Left renal pelvis (tissue), 4 donors: ENCODE results near the gene CELF5. TPM values are rescaled to one million over a fixed set of nuclear protein-coding genes. Genes with fewer than 3 reads are reported as not detected.
"Not testable (repeated sequence)": the region's sequence is repeated elsewhere in the genome, so short reads cannot be mapped to it uniquely, and the experiment has no call there.

Experiments used
- DNase-seq, 4 donors: peaks; one replicate each; pipeline ENCODE4 v3.0.0-alpha.2; 2013; ENCODE audit warnings: low read depth in 4 of 4, low spot score in 3 of 4
- polyA plus RNA-seq, 4 donors: library from polyadenylated mRNA; unstranded; fragments of 120-200 nt; gene quantifications; one replicate each; pipeline ENCODE4 v1.2.1, GENCODE V29; 2013; ENCODE audit not compliant: insufficient read length in 4 of 4

The CELF5 gene
- polyA plus RNA-seq, 4 donors: 0.76 to 1.3 (median 0.97) TPM

GRCh38 chr19:3189702-3190469 lies 34.6 kb upstream of the CELF5 start:
- DNase-seq: no peak

- no peak for DNase-seq
These were observed 34.0 kb upstream of the CELF5 start for GRCh38 chr19:3190470-3190770.

DNA sequence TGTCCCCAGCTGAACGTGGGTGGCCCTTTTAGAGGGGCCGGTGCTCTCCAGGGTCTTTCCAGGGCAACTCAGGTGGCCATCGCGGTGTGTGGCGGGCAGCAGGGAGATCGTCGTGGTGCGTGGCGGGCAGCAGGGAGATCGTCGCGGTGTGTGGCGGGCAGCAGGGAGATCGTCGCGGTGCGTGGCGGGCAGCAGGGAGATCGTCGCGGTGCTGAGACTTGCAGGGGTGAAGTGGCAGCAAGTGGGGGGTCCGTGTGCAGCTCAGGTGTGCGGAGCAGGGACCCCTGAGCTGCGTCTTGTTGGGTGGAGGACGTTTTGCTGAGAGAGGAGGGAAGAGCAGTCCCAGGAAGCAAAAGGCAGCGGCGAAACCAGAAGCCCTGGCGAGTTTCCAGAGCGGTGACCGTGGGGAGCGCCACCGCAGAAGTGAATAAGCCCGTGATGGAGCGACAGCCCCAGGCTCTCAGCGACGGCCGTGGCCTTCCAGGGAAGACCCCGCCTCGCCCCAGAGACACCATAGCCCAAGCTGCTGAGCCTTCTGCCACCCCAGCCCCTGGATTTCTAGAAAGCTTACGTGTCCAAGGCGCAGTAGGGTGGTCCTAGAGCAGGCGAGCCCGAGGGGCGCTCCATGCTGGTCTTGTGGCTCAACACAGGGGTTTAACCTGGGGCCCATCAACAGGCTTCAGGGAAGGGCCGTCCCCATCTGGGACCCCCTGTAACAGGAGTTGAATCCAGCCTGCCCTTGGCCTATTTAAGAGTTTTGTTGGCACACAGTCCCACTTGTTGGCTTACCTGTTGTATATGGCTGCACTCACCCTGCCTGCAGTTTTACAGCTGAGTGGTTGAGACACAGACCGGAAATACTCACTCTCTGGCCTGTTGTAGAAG lies 33.3 kb upstream of the CELF5 start:
- no peak for DNase-seq

DNA sequence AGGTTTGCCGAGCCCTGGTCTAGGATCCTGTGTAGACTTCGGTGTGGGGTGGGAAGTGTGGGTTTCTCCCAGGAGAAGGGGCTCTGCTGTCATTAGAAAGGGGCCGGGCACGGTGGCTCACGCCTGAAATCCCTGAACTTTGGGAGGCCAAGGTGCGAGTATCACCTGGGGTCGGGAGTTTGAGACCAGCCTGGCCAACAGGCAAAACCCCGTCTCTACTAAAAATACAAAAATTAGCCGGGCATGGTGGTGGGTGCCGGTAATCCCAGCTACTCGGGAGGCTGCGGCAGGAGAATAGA lies 32.7 kb upstream of the CELF5 start:
- not testable (repeated sequence) for DNase-seq

DNA sequence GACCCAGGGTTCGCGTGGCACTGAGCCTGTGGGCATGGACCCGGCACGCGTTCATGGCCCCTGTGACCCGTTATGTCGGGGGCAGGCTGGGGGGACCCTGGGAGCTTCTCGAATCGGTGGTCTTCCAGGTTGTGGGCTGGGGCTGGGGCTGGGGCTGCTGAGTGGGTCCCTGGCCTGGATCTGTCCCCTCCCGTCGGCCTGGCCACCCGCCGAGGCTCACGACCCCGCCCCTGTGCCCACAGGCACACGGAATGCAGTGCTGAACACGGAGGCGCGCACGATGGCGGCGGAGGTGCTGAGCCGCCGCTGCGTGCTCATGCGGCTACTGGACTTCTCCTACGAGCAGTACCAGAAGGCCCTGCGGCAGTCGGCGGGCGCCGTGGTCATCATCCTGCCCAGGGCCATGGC lies 32.2 kb upstream of the CELF5 start:
- DNase-seq: no peak

DNA sequence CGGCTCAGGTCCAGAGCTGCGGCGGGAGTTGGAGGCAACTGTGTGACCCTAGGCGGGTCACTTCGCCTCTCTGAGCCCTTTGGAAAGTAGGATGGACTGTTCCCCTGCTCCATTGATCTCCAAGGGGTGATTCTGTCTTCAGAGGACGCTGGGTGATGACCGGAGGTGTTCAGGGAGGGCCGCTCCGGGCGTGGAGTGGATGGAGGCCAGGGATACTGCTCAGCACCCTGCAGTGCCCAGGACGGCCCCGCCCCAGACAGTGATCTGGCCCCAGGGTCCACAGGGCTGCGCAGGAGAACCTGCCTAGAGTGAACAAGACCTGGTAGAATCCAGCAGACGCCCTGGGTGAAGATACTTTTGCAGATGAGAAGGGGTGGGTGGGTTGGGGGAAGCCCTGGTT lies 31.8 kb upstream of the CELF5 start:
- DNase-seq: no peak

DNA sequence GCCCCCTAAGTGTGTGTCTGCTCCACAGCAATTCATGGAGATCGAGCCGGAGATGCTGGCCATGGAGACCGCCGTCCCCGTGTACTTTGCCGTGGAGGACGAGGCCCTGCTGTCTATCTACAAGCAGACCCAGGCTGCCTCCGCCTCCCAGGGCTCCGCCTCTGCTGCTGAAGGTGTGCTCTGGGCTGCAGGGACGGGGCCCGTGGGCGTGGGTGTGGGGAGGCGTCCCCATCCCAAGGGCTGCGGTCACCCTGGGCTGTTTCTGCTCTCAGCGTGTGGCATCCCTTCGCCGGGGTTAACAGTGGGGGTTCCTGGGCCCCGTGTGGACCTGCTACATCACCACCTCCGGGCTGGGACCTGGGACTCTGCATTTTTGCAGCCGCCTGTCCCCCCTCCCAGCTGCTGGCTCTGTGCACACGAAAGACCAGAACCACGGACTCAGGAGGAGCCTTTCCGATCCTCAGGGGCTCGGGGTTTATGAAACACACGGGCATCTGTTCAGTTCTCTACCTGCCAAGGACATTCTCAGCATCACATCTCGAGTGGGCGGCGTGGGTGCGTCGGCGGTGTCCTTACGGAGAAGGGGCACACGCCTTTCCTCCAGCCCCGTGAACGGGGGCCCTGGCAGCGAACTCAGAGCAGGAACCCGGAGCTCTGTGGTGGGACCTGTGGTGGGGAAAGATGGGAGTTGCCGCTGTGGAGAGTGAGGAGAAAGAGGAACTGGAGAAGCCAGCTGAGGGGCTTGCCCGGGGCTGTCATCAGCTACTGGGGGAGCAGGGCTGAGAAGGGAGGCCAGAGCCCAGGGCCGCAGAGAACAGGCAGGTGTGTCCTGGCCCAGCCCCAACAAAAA lies 31.0 kb upstream of the CELF5 start:
- no peak for DNase-seq

GRCh38 chr19:3194106-3195087 lies 30.1 kb upstream of the CELF5 start:
- no peak for DNase-seq

DNA sequence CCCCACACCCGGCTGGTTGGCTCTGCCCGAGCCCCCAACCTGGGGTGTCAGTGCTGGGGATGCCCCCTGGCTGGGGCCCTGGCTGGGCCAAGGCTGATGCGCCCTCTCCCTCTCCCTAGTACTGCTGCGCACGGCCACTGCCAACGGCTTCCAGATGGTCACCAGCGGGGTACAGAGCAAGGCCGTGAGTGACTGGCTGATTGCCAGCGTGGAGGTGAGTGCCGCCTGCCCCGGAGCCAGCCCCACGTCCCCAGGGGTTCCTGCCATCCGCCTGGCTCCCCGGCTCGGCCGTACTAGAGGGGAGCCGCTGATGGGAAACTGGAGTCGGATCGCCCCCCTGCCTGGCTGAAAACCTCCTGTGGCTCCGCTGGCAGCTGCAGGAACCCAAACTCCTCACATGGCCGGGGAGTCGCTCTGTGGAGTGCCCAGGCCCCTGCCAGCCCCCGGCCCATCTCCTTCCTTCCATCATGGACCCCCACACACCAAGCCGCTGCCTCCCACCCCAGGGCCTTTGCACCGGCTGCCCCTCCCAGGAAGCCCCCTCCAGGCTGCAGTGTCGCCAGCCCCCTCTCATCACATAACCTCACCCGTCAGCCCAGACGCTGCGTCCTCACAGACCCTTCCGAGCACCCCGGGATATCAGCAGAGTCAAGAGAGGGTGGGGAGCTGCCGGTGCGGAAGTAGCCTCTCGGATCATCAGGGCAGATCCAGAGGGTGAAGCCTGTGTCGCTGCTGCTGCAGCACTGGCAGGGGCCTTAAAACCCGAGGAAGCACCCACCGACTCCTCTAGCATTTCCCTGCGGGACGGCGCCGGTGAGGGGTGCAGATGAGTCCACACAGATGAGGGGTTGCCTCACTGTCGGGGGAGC lies 28.2 kb upstream of the CELF5 start:
- no peak for DNase-seq

DNA sequence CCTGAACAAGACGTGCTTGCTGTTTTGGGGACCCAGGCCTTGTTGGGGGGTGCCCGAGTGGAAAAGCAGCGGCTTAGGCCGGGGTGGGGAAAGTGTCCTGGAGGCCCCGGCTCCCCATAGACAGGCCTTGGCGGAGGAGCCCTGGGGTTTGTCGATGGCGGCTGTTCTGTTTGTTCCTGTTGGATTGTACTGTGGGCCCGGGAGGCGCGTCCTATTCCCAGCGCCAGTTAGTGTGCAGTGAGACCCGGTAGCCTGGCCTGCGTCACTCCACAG lies 27.6 kb upstream of the CELF5 start:
- no peak for DNase-seq

DNA sequence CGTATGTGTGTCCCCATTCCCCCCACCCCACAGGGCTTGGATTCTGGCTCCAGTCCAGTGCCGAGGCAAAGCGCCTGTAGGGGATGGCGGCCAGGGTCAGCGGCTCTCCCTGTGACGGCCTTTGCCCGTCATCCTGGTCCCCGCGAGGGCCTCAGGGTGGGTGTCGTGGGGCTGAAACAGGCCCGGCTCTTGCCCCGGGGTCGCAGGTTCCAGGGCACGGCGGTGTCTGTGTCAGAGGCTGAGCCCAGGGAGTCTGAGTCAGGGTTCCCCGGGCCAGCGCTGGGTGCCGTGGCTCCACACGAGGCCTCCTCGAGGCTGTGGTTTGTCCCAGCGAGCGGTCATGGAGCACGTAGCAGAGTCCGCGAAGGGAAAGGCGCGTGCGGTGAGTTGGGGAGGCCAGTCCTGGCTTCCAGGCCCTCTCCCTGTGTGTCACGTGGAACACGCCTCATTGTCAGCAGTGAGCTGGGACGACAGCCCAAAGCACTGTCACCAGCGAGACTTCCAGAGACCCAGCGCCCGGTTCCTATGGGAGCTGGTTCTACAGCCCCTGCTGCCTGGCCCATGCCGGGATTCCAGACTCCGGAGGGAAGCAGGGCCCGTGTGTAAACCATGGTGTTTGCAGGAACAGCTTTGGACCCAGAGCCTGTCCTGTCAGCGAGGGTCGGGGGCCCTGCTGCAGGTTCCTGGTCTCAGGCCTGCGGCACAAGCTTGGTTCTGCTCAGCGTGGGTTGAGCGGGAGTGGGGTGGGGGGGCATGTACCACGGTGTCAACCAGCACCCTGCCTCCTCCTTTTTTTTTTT lies 25.4 kb upstream of the CELF5 start:
- no peak for DNase-seq

- no peak for DNase-seq
These were observed 23.3 kb upstream of the CELF5 start for GRCh38 chr19:3201072-3201700.

- DNase-seq: no peak
These were observed 22.6 kb upstream of the CELF5 start for GRCh38 chr19:3201911-3202310.

DNA sequence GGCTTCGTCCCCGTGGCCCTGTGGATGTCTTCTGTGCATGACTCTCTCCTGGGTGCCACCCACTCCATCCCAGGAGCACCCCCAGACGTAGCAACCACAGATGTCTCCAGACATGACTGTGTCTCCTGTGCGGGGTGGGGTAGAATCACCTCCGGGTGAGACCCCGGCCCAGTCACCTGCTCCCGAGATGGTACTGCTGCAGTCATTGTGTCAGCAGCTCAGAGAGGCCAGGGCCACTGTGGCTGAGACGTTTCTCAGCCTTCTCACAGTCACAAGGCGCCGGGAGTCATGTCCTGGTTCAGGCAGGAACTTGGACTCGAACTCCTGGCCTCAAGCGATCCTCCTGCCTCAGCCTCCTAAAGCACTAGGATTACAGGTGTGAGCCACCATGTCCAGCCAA lies 22.1 kb upstream of the CELF5 start:
- DNase-seq: no peak

DNA sequence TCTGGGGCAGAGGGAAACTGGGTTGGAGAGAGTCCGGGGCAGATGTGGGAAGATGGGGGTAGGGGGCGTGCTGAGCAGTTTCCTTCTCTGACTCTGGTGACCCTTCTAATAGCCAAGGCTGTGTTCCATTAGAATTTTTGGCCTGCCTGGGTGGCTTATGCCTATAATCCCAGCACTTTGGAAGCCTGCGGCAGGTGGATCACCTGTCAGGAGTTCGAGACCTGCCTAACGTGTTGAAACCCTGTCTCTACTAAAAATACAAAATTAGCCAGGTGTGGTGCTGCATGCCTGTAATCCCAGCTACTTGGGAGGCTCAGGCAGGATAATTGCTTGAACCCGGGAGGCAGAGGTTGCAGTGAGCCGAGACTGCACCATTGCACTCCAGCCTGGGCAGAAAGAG lies 21.6 kb upstream of the CELF5 start:
- not testable (repeated sequence) for DNase-seq

DNA sequence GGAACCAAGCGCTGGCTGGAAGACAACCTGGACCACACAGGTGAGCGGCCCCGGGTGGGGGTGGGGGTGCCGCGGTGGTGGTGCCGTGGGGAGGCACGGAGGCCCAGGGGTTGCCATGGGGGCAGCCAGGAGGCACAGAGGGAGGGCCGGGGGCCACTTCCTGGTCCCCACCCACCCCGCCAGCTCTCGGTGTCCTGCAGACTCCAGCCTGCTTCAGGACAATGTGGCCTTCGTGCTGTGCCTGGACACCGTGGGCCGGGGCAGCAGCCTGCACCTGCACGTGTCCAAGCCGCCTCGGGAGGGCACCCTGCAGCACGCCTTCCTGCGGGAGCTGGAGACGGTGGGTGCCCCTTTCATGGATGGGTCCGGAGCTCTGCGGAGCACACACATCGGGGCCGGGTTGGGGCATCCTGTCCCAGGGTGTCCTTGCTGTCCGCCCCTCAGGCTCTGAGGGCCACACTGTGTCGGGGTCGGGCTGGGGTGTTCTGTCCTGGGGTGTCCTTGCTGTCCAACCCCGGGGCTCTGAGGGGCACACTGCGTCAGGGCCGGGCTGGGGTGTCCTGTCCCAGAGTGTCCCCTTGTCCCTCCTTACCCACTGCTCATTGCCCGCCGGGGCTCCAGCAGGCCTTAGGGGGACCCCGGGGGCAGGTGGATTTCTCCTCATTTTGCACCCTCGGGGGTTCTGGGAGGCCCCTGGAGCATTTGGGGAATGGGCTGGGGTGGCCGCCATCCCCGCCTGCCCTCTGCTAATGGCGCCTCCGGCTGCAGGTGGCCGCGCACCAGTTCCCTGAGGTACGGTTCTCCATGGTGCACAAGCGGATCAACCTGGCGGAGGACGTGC lies 20.4 kb upstream of the CELF5 start:
- no peak for DNase-seq

- no peak for DNase-seq
These were observed 19.7 kb upstream of the CELF5 start for GRCh38 chr19:3204646-3205275.
